ENCODE measurements around the gene LDLRAD4.

DNA sequence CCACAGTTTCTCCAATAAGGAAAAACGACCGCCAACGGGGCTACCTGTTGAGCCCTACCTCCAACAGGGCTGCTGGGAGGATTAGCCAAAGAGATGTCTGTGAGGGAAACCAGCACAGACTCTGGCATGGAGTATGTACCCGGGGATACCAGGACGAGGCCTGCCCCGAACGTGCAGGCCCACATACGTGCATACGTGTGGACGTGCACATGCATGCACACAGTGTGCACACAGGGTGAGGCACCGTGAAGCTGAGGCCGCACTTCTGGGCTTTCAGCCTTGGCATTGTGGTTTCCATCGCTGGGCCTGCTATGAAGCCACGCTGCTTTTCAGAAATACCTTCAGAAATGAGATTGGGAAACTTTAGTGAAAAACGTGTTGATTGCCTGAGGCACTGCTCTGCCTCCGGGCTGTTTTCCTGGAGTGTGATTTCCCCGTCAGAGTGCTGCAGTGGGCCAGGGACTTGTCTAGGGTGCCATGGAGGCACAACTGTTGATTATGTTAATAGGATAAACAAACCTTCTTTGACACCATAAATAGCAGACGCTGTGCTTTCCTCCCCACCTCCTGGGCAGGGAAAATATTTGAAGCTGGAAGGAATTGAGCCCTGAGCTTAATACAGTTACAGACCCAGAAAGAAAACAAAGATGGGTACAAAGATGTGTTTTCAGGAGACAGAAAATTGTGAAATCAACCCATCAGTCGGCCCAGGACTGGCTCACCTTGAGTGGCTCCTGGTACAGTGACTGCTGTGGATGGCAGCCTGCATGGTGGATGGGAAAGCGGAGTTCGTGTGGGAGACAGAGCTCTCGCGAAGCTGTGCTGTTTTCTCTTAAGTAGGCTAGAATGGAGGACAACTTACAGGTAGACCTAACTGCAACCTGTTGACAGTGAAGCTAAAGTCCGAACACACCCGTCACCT lies 325.5 kb downstream of the LDLRAD4 start:
- TF ChIP-seq CEBPB (IDR thresholded peaks at IDR 0.05) (no peak), REST (IDR thresholded peaks at IDR 0.05; ENCODE audit: low read depth) (no peak), RAD21 (IDR thresholded peaks at IDR 0.05; ENCODE audit: low read depth) (no peak), NFIC (IDR thresholded peaks at IDR 0.05) (no peak), MAX (IDR thresholded peaks at IDR 0.05) (no peak), ZBTB7A (IDR thresholded peaks at IDR 0.05; ENCODE audit: low read depth) (no peak), TAF1 (IDR thresholded peaks at IDR 0.05; ENCODE audit: low read depth) (no peak), CREB1 (IDR thresholded peaks at IDR 0.05; ENCODE audit: low read depth) (no peak)
